Measurements from ENCODE around the gene GPR132. TPM values are rescaled to one million over a fixed set of nuclear protein-coding genes. Genes with fewer than 3 reads are reported as not detected.

Gene GPR132
- total RNA-seq, 1 donor from 2014 or later = 24.6 TPM

GRCh38 chr14:105022276-105022670 is 43.0 kb downstream of the GPR132 start:
- Mint-ChIP-seq H3K4me1 (ENCODE audit: low read depth) (peaks cover 70% of the 10 kb centered on the region), H3K9me3 (no peaks in the 10 kb centered on the region), H3K36me3 (ENCODE audit: low read depth) (peaks cover 23% of the 10 kb centered on the region), H3K4me3 (peak overlapping the region; percentile 99), H3K27me3 (ENCODE audit: insufficient read depth) (no peaks in the 10 kb centered on the region), H3K27ac (no peak overlapping the region)
- DNase-seq (ENCODE audit: low spot score) = no peak
- intact Hi-C loops (cut with micrococcal nuclease) = no loop called here

- Mint-ChIP-seq H3K27ac (peak overlapping the region; percentile 86), H3K36me3 (ENCODE audit: low read depth) (peaks cover 25% of the 10 kb centered on the region), H3K9me3 (no peaks in the 10 kb centered on the region), H3K27me3 (ENCODE audit: insufficient read depth) (no peaks in the 10 kb centered on the region), H3K4me3 (peak overlapping the region; percentile 99), H3K4me1 (ENCODE audit: low read depth) (peaks cover 72% of the 10 kb centered on the region)
- intact Hi-C loops (cut with micrococcal nuclease) = loop anchor here (1.0 to 2.0 kb wide), 9 partner anchors 24 to 470 kb away; partner anchors contain the start of genes BRF1, CLBA1, GPR132 and TEDC1
- peak; percentile 23 for DNase-seq (ENCODE audit: low spot score)
Measured at GRCh38 chr14:105021656-105022275, 43.5 kb downstream of the GPR132 start.

- peak; percentile 97 for DNase-seq (ENCODE audit: low spot score)
- peak within 1 kb of the TSS; percentile 86 for H3K27ac Mint-ChIP-seq
- H3K36me3 Mint-ChIP-seq (ENCODE audit: low read depth) = peaks cover 29% of the 10 kb centered on the region
- H3K4me3 Mint-ChIP-seq = peak within 1 kb of the TSS; percentile 99
- no peaks in the 10 kb centered on the region for H3K9me3 Mint-ChIP-seq
- intact Hi-C loops (cut with micrococcal nuclease) = loop anchor here (1.0 to 2.0 kb wide), 9 partner anchors 24 to 470 kb away; partner anchors contain the start of genes BRF1, CLBA1, GPR132 and TEDC1
- no peaks in the 10 kb centered on the region for H3K27me3 Mint-ChIP-seq (ENCODE audit: insufficient read depth)
- peaks cover 72% of the 10 kb centered on the region for H3K4me1 Mint-ChIP-seq (ENCODE audit: low read depth)
Measured at GRCh38 chr14:105020815-105021655, 44.2 kb downstream of the GPR132 start, which contains the start of gene CDCA4. Gene CDCA4 (minus strand): TSS chr14:105021083. CDS start chr14:105011929, 9,154 bp downstream.

- Mint-ChIP-seq H3K27ac (peak overlapping the region; percentile 83), H3K36me3 (ENCODE audit: low read depth) (peaks cover 36% of the 10 kb centered on the region), H3K9me3 (no peaks in the 10 kb centered on the region), H3K4me1 (ENCODE audit: low read depth) (peaks cover 72% of the 10 kb centered on the region), H3K4me3 (peak overlapping the region; percentile 92), H3K27me3 (ENCODE audit: insufficient read depth) (no peaks in the 10 kb centered on the region)
- intact Hi-C loops (cut with micrococcal nuclease) = loop anchor here (2.0 kb wide), 1 partner anchor 67 kb away; no protein-coding TSS in a partner anchor
- peak; percentile 48 for DNase-seq (ENCODE audit: low spot score)
Measured at GRCh38 chr14:105019861-105020814, 45.1 kb downstream of the GPR132 start.

GRCh38 chr14:105018414-105018813 is 46.8 kb downstream of the GPR132 start:
- Mint-ChIP-seq H3K4me3 (peak overlapping the region; percentile 92), H3K9me3 (no peaks in the 10 kb centered on the region), H3K27ac (no peak overlapping the region), H3K36me3 (ENCODE audit: low read depth) (peaks cover 37% of the 10 kb centered on the region), H3K4me1 (ENCODE audit: low read depth) (peaks cover 76% of the 10 kb centered on the region), H3K27me3 (ENCODE audit: insufficient read depth) (no peaks in the 10 kb centered on the region)
- DNase-seq (ENCODE audit: low spot score) = no peak
- intact Hi-C loops (cut with micrococcal nuclease) = no loop called here

- H3K9me3 Mint-ChIP-seq = no peaks in the 10 kb centered on the region
- intact Hi-C loops (cut with micrococcal nuclease) = no loop called here
- H3K4me1 Mint-ChIP-seq (ENCODE audit: low read depth) = peaks cover 64% of the 10 kb centered on the region
- H3K4me3 Mint-ChIP-seq = peak overlapping the region; percentile 42
- H3K27me3 Mint-ChIP-seq (ENCODE audit: insufficient read depth) = no peaks in the 10 kb centered on the region
- DNase-seq (ENCODE audit: low spot score) = no peak
- H3K36me3 Mint-ChIP-seq (ENCODE audit: low read depth) = peaks cover 44% of the 10 kb centered on the region
- H3K27ac Mint-ChIP-seq = peak overlapping the region; percentile 67
Measured at GRCh38 chr14:105015905-105016304, 49.3 kb downstream of the GPR132 start.

GRCh38 chr14:105015242-105015641 is 50.0 kb downstream of the GPR132 start:
- Mint-ChIP-seq H3K27ac (peak overlapping the region; percentile 3), H3K36me3 (ENCODE audit: low read depth) (peaks cover 47% of the 10 kb centered on the region), H3K9me3 (no peaks in the 10 kb centered on the region), H3K4me1 (ENCODE audit: low read depth) (peaks cover 64% of the 10 kb centered on the region), H3K27me3 (ENCODE audit: insufficient read depth) (no peaks in the 10 kb centered on the region), H3K4me3 (peak overlapping the region; percentile 8)
- no peak for DNase-seq (ENCODE audit: low spot score)
- intact Hi-C loops (cut with micrococcal nuclease) = no loop called here

GRCh38 chr14:105014631-105015030 is 50.6 kb downstream of the GPR132 start:
- peaks cover 62% of the 10 kb centered on the region for H3K4me1 Mint-ChIP-seq (ENCODE audit: low read depth)
- intact Hi-C loops (cut with micrococcal nuclease) = loop anchor here (5.0 kb wide), 1 partner anchor 33 kb away; no protein-coding TSS in a partner anchor

GRCh38 chr14:105014032-105014431 is 51.2 kb downstream of the GPR132 start:
- H3K27ac Mint-ChIP-seq = peak overlapping the region; percentile 15
- peaks cover 56% of the 10 kb centered on the region for H3K4me1 Mint-ChIP-seq (ENCODE audit: low read depth)
- DNase-seq (ENCODE audit: low spot score) = no peak
- H3K4me3 Mint-ChIP-seq = no peak overlapping the region
- H3K36me3 Mint-ChIP-seq (ENCODE audit: low read depth) = peaks cover 39% of the 10 kb centered on the region
- H3K27me3 Mint-ChIP-seq (ENCODE audit: insufficient read depth) = no peaks in the 10 kb centered on the region
- intact Hi-C loops (cut with micrococcal nuclease) = loop anchor here (5.0 kb wide), 1 partner anchor 33 kb away; no protein-coding TSS in a partner anchor
- no peaks in the 10 kb centered on the region for H3K9me3 Mint-ChIP-seq

More at GRCh38 chr14:105014631-105015030, 50.6 kb downstream of the GPR132 start:
- H3K27ac Mint-ChIP-seq = no peak overlapping the region
- H3K27me3 Mint-ChIP-seq (ENCODE audit: insufficient read depth) = no peaks in the 10 kb centered on the region
- no peak overlapping the region for H3K4me3 Mint-ChIP-seq
- H3K36me3 Mint-ChIP-seq (ENCODE audit: low read depth) = peaks cover 42% of the 10 kb centered on the region
- DNase-seq (ENCODE audit: low spot score) = no peak
- H3K9me3 Mint-ChIP-seq = no peaks in the 10 kb centered on the region

GRCh38 chr14:105013150-105013785 is 52.0 kb downstream of the GPR132 start:
- H3K27me3 Mint-ChIP-seq (ENCODE audit: insufficient read depth) = no peaks in the 10 kb centered on the region
- H3K36me3 Mint-ChIP-seq (ENCODE audit: low read depth) = peaks cover 41% of the 10 kb centered on the region
- no peak for DNase-seq (ENCODE audit: low spot score)
- peaks cover 50% of the 10 kb centered on the region for H3K4me1 Mint-ChIP-seq (ENCODE audit: low read depth)
- peak overlapping the region; percentile 55 for H3K27ac Mint-ChIP-seq
- H3K4me3 Mint-ChIP-seq = no peak overlapping the region
- H3K9me3 Mint-ChIP-seq = no peaks in the 10 kb centered on the region
- intact Hi-C loops (cut with micrococcal nuclease) = loop anchor here (5.0 kb wide), 1 partner anchor 34 kb away; no protein-coding TSS in a partner anchor

- Mint-ChIP-seq H3K4me3 (no peak overlapping the region), H3K4me1 (ENCODE audit: low read depth) (peaks cover 42% of the 10 kb centered on the region), H3K36me3 (ENCODE audit: low read depth) (peaks cover 40% of the 10 kb centered on the region), H3K27ac (no peak overlapping the region), H3K27me3 (ENCODE audit: insufficient read depth) (no peaks in the 10 kb centered on the region), H3K9me3 (no peaks in the 10 kb centered on the region)
- intact Hi-C loops (cut with micrococcal nuclease) = loop anchor here (5.0 kb wide), 1 partner anchor 35 kb away; no protein-coding TSS in a partner anchor
- no peak for DNase-seq (ENCODE audit: low spot score)
Measured at GRCh38 chr14:105012171-105012985, 52.9 kb downstream of the GPR132 start.

Measured in activated T-helper 1 cell treated with anti-CD3 and anti-CD28 coated beads, Interleukin-12 subunit alpha, Interleukin-12 subunit beta, Interleukin-2, Interleukin-4 antibody, amounts not matched to agents 30 ng/mL and 10 ng/mL and 1 ng/mL, durations not matched to agents 14 hours and 24 hours and 36 hours (primary cell).